EL (cell line): ENCODE measurements around the gene CDC37.

Experiments used
- DNase-seq: peaks from one replicate; pipeline ENCODE4 v3.0.0-alpha.2; 2016

Gene CDC37

DNA sequence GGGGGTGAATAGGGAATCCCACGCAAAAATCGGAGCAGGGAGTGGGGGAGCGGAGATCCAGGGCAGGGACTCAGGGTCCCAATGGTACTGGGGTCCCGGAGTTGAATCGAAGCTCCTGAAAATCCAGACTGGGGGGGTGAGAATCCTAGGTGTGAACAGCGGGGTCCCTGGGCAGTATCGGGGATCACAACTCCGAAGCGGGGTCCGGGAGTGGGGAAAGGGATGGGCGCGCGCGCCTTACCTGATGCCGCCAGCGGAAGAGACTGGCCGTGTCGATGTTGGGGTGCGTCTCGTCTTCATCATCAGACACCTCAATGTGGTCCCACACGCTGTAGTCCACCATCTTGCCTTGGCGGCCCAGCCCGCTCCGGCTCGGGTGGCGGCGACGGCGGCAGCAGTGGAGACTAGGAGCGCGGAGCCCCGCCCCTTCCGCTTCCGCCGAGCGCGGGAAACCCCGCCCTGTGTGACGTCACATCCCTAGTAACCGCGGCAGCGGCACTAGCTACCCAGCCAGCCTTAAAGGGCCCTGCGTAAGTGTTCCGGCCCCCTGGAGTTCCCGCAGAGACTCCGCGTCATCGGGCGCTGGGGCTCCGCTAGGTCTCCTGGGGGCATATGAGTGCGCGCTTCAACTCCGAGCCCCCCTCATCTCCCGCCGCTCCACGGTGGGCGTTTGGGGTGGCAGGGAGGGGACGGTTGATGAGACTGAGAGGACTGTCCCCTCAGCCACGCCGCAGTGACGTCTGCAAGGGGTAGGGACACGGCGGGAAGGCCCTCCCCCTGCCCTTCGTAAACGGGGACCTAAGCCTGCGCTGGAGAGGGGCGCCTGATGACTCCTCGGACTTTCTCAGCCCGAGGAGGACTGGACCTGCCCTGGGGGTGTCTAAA is at the start of gene CDC37:
TSS of gene CDC37 (minus strand) at position 406 of the 885 bp plus-strand sequence. CDS start at position 343, 63 bp downstream.
- peak; percentile 96 for DNase-seq

DNA sequence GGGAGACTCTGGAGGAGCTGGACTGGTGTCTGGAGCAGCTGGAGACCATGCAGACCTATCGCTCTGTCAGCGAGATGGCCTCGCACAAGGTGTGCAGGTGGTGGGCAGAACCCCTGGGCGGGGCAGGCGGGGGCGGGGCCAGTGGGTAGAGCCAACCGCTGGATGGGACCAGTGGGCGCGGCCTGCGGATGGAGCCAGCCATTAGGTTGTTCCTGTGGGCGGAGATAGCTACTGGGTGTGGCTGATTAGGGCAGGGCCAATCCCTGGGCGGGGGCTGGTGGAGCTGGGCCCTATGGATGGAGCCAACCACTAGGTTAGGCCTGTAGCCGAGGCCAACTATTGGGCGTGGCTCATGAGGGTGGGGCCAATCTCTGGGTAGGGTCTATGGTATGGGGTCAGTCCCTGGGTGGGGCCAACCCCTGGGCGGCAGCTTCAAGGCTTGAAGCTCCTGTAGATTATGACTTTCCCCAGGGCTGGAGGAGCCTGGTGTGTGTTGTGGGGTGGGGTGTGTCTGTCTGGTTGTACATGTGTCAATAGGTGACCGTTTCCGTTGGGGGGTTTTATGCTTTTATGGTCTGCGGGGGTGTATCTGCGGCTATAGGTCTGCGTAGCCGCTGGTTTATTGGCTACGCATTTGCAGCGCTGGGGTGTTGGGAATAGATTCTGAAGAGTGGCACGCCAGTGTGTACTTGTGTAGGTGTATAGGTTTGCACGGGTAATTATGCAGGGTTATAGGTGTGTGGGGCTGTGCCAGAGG is 47.7 kb upstream of the CDC37 start:
- DNase-seq, result no peak

DNA sequence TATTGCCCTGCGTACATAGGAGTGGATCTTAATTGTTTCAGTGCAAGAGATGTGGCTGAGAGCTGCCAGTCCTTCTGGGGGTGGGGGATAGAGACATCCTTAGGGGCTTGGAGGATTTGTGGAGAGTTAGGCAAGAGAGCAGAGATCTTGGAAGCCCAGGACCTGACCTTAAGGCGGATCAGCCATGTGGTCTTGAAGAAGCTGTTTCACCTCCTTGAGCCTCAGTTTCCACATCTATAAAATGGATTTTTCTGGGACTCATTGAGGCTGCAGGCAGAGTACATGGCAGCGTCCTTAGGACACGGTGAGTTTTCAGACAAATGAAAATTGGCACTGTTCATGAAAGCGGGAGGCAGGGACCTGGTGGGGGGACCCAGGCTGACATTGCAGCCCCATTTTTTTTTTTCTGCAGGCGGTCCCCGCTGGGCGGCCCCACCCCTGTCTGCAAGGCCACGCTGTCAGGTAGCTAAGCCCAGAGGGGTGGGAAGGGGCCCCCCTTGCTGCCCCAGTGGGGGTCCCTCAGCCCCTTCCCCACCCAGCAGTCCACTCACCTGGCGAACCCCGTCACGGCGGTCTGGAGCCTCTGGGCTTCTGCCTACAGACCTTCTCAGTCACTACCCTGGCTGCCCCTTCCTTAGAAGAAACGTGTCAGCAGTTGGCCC is 47.0 kb upstream of the CDC37 start:
- DNase-seq, result no peak

GRCh38 chr19:10449037-10449436 is 45.7 kb upstream of the CDC37 start:
- DNase-seq, result no peak

DNA sequence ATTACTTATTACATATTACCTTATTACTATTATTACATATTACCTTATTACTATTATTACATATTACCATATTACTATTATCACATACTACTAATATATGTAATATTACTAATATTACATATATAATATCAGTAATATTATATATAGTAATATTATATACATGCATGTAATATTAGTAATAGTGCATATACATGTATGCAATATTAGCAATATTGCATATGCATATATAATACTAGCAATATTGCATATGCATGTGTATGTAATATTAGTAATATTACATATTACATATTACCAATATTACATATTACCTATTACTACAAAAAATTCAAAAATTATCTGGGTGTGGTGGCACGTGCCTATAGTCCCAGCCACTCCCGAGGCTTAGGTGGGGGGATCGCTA is 39.4 kb upstream of the CDC37 start:
- DNase-seq, result no peak

GRCh38 chr19:10439588-10439987 is 36.2 kb upstream of the CDC37 start:
- DNase-seq, result no peak

DNA sequence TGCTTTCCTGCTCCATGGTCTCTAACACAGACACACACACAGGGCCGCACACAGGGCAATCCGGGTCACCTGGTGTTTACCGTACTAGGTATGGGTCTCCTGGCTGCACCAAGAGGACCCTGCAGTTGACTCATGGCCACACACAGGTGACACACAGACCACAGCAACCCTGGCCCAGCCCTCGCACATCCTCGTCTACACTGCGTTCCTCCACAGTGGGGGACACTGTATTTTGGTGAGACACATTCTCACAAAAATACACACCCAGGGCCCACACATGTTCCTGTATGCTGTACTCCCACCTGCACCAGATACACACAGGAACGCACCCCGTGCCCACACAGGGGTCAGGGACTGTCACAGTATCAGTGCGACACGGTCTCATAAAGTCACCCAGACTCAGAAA is 29.8 kb upstream of the CDC37 start:
- no peak for DNase-seq

- DNase-seq, result no peak
Observed at GRCh38 chr19:10432736-10433130, 29.4 kb upstream of the CDC37 start.

GRCh38 chr19:10431943-10432735 is 28.8 kb upstream of the CDC37 start:
- DNase-seq, result peak; percentile 55

GRCh38 chr19:10431254-10431942 is 28.1 kb upstream of the CDC37 start:
- no peak for DNase-seq

GRCh38 chr19:10430505-10431253 is 27.3 kb upstream of the CDC37 start:
- DNase-seq, result no peak

- DNase-seq, result no peak
Observed at GRCh38 chr19:10428996-10429381, 25.6 kb upstream of the CDC37 start.

DNA sequence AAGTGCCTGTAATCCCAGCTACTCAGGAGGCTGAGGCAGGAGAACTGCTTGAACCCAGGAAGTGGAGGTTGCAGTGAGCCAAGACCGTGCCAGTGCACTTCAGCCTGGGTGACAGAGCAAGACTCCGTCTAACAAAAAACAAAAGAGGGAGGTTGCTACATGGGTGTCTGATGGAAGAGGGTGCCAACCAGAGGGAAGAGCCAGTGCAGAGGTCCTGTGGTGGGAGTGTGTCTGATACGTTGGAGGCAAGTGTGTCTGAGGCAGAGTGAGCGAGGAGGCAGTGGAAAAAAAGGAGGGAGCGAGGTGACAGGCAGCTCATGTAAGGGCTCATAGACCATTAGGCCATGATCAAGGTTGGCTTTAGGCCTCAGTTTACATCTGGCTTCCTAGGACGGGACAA is 23.8 kb upstream of the CDC37 start:
- no peak for DNase-seq

- peak; percentile 80 for DNase-seq
Observed at GRCh38 chr19:10424011-10424637, 20.8 kb upstream of the CDC37 start.

GRCh38 chr19:10422846-10423245 is 19.5 kb upstream of the CDC37 start:
- DNase-seq, result no peak

- DNase-seq, result no peak
Observed at GRCh38 chr19:10422046-10422461, 18.7 kb upstream of the CDC37 start.

DNA sequence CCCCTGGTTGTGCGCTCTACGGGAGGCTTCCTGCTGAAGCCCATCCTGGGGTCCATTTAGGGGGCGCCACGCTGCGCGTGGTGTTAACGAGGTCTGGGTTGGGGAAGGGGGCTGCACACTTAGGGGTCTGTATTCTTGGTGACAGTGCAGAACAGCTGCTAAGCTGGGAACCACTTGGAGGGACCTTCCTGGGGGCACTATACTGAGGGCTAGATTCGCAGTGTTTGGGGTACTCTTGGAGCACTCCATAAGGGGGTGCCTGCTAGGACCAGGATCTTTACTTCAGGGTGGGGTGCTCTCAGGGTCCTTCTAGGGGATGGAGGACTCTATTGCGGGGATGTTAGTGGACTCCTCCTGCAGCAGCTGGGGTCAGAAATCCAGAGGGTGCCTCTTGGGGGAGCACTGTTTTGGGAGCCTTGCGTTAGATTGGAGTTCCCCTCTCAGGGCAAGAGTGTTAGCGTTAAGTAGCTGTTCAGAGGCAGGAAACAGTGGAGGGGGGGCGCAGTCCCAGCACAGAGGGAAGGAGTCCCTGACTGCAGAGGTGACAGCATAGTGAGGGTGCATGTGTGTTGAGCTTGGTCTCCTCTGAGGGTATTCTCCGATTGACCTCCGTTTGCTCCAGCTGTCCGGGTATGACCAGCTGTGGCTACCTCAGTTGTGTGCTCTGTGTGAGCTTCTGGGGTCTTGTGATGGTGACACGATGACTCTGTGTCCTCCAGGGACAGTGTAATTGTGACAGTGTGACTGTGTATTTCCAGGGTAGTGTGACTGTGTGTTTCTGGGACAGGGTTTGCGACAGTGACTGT is 18.1 kb upstream of the CDC37 start:
- peak; percentile 5 for DNase-seq

- peak; percentile 50 for DNase-seq
Observed at GRCh38 chr19:10420444-10421239, 17.3 kb upstream of the CDC37 start, which contains the start of gene PDE4A. Gene PDE4A (plus strand): TSS chr19:10420538. CDS start chr19:10420765, 227 bp downstream.
